GM21529 (cell line): ENCODE results near the gene PRKG1.
"Not testable (repeated sequence)": the region's sequence is repeated elsewhere in the genome, so short reads cannot be mapped to it uniquely, and the experiment has no call there.

Experiments
- ATAC-seq: cut with Tn5 transposase; IDR thresholded peaks from one replicate; pipeline ENCODE4 v1.9.1; 2021; ENCODE audit not compliant: unreplicated experiment

Gene PRKG1

DNA sequence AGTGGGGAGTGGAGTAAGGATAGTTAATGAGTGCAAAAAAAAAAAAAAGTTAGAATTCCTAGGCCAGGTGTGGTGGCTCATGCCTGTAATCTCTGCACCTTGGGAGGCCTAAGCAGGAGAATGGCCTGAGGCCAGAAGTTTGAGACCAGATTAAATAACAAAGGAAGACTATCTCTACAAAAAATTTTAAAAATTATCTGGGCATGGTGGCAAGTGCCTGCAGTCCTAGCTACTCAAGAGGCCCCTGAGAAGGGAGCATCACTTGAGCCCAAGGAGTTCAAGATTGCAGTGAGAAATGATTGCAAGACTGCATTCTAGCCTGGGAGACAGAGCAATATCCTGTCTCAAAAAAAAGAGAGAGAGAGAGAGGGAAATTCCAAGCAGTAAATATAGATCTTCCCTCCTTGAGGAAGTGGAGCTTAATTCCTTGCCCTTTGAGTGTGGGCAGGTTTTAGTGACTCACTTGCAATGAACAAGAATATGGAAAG, 644.6 kb downstream of the PRKG1 start:
- no peak for ATAC-seq

- ATAC-seq, result no peak
Observed at GRCh38 chr10:51724038-51724437, 649.8 kb downstream of the PRKG1 start.

DNA sequence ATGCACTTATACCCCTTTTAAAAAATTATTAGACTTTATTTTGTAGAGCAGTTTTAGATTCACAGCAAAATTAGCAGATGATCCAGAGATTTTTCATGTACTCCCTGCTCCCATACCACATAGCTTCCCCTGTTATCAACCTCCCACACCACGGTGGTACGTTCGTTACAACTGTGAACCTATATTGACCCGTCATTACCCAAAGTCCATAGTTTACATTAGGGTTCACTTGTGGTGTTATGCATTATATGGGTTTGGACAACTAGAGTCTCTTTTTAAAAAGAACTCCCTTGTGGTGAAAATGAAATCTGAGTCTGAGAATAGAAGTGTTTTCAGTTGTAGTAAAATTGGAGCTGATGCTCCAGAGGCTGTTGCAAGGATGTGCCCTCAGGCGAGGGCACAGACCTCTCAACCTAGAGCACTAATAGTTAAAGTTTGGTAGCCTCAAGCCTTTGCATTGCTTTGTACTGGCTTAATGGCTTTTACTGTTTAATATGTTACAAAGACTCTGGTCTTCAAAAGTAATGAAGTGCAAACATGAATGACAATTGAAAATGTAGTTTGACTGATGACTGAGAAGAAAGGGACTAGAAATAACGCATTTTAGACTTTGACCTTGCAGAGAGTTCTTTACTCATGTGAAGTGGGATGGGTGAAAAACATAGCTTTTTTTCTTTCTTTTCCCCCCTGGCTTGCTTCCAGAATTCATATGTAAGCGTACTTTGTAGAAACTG, 655.7 kb downstream of the PRKG1 start:
- no peak for ATAC-seq

- ATAC-seq, result no peak
Observed at GRCh38 chr10:51733057-51733456, 658.8 kb downstream of the PRKG1 start.

- peak; percentile 96 for ATAC-seq
Observed at GRCh38 chr10:51743146-51743545, 668.9 kb downstream of the PRKG1 start.

DNA sequence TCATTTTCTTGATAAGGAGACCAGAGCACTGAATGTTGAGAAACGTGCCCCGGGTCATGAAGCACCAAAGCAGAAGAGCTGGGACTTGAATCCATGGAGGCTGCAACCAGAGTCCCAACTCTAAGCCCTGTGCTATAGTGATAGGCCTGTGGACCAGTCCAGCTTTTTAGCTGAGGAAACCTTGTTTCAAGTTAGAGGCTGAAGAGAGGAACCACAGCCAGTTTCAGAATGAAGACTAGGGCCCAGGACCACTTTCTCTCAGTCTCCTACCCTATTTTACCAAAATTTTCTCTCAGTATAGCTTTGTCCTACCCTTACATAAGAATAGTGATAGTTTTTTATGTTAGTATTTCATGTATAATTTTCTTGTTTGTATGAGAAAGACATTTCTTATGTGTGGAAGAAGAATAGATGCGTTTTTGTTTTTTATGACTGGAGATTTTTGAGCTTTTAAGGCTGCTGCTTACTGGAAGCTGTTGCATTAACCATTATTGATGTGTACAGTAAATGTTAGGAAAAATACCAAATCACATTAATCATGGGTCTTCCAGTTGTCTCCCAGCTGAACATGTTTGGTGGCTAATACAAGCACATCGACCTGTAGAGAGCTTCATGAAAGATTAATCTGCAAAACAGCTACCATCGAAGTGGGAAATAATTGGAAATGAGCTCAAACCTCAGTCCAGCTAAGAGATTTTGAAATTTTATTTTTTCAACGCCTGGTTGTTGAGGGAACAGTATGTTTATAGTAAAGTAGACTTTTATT, 670.1 kb downstream of the PRKG1 start:
- ATAC-seq, result peak; percentile 60

DNA sequence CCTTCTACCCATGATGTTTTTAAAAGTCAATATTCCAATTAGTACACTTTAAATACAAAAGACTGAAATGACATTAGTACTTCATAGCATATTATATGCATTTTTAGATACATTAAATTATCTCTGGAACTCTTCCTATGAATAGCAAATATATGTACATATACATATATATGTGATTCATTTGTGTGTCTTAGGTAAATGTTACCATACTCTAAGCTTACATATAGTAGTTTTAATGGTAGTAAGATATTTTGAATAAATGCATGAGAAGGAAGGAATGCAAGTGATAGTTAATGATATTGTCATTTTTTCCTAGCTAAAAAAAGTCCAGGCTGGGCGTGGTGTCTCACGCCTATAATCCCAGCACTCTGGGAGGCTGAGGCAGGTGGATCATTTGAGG, 671.1 kb downstream of the PRKG1 start:
- no peak for ATAC-seq

GRCh38 chr10:51747216-51747615, 672.9 kb downstream of the PRKG1 start:
- no peak for ATAC-seq

DNA sequence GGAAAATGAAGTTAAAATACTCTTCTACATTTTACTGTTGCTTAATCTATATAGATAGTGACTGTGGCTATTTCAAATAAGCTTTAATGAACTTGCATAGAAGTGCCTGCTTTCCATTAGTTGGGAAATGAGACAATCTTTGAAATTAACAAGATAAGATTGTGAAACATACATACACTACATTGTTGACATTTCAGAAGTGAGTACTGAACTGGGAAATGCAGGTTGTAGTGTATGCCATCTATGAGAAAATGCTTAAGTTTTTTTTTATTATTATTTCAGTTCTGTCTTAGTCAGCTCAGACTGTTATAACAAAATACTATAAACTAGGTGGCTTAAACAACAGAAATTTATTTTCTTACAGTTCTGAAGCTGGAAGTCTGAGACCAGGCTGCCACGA, 674.7 kb downstream of the PRKG1 start:
- no peak for ATAC-seq

GRCh38 chr10:51758366-51758765, 684.1 kb downstream of the PRKG1 start:
- no peak for ATAC-seq

- not testable (repeated sequence) for ATAC-seq
Observed at GRCh38 chr10:51758838-51759237, 684.6 kb downstream of the PRKG1 start.

DNA sequence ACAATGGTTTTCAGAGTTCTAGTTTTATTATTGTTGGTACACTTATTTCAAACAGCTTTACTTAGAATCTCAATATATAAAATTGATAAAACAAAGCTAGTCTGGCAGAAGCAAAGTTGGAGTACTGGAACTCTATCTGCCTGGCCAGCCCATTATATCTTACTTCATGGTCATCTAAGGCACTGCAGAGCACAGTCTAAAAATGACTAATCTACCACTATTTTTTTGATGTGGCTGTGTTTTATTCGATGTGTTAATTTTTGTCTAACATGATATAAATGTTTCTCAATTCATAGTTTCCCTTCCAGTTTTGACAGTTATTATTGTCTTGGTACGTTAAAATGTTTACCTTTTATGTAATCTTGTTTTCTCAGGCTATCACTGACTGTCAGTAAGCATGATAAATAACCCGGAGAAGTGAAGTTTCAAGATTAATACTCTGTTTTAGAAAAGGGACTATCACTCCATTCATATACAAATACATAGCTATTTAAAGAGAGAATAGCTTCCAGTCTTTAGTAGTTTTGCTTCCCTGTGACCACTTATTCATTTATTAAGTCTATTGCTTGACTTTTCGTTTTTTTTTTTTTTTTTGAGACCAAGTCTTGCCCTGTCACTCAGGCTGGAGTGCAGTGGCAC, 685.7 kb downstream of the PRKG1 start:
- ATAC-seq, result no peak

- no peak for ATAC-seq
Observed at GRCh38 chr10:51760864-51761640, 686.8 kb downstream of the PRKG1 start.

DNA sequence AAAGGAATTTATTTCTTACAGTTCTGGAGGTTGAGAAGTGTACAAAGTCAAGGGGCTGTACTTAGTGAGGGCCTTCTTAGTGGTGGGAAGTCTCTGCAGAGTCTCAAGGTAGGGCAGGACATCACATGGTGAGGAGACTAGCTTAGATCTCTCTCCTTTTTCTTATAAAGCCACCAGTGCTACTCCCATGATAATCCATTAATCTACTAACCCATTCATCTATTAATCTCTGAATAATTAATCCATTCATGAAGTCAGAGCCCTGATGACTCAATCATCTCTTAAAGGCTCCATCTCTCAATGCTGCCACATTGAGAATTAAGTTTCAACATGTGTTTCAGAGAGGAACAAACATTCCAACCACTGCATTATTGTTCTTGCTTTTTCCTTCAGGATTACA, 689.5 kb downstream of the PRKG1 start:
- ATAC-seq, result no peak

GRCh38 chr10:51765284-51765971, 691.1 kb downstream of the PRKG1 start:
- ATAC-seq, result no peak

DNA sequence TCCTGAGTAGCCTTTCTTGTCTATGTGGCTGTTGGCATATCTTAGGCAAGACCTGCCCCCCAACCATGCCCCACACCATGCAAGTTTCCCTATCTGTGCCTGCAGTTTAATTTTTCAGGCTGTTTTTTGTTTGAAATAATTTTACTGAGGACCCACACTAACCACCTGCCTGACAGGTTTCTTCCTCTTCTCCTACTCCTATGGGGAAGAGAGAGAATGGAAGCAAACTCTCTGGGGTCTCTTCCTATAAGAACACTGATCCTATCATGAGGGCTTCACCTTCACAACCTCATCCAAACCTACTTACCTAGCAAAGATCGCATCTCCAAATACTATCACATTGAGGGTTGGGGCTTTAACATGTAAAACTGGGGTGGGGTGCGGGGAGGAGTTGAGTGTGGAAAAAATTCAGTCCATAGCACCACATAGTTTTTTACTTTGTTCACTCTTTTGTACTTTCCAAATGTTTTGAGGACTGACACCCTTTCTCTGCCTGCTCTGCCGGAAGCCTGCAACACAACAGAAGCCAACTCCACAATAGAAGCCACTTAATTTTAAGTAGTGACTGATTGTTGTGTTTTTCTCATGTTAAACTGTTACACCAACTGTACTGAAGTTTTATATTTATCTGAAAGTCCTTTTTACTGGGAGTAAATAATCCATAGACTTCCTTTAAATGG, 692.3 kb downstream of the PRKG1 start:
- no peak for ATAC-seq

DNA sequence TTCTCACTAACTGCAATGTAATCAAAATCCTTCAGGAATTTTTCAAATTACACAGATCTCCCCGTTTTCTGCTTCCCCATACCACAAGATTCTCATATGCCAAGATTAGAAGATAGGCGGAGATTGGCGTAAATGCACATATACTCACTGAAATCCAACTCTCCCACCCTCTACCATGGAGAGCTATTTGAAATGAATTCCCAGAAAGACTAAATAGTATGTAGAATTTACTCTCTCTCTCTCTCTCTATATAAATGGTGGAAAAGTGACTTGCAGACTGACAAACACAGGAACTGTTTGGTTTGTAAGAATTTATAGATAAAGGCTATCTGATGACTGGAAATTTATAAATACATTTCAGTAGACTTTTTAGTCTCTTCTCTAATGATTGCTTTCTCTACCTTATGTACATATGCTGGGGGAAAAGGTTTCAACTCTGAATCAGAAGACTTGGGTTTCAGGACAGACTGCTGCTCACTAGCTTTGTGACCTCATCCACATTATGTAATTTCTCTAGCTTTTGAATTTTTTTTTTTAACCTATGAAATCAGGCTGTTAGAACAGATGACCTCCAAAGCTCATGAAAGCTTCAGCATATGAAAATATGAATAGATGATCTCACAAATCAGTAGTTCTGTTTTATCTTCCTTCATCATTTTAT, 692.9 kb downstream of the PRKG1 start:
- no peak for ATAC-seq

GRCh38 chr10:51768886-51769465, 694.7 kb downstream of the PRKG1 start:
- ATAC-seq, result no peak

DNA sequence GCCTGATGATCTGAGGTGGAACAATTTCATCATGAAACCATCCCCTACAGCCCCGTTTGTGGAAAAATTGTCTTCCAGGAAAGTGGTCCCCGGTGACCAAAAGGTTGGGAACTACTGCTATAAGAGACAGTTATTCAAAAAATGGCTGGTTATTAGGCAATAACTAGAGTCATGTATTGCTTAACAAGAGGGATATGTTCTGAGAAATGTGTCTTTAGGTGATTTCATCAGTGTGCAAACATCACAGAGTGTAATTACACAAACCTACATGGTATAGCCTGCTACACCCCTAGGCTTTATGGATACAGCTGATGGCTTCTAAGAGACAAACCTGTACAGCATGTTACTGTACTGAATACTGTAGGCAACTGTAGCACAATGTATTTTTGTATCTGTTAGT, 696.4 kb downstream of the PRKG1 start:
- ATAC-seq, result no peak
